Lower lobe of right lung (tissue), 2 donors: ENCODE data around the gene UBALD1. TPM values are rescaled to one million over a fixed set of nuclear protein-coding genes. Genes with fewer than 3 reads are reported as not detected.

ENCODE experiments used
- ATAC-seq, 2 donors: fragments of 200-7000 bp; cut with Tn5 transposase; one replicate each; pipeline ENCODE4 v1.9.1; 2020 to 2022; ENCODE audit warnings: mild to moderate bottlenecking in 2 of 2, moderate library complexity in 2 of 2
- DNase-seq: peaks from one replicate; pipeline ENCODE4 v3.0.0-alpha.2; 2020
- H3K27ac ChIP-seq: fragments of 200-600 bp; one replicate; pipeline ENCODE4 v1.8.0; 2022
- H3K27me3 ChIP-seq: fragments of 200-600 bp; one replicate; pipeline ENCODE4 v1.8.0; 2022; ENCODE audit warnings: low read depth
- H3K36me3 ChIP-seq: fragments of 200-600 bp; one replicate; pipeline ENCODE4 v1.8.0; 2022; ENCODE audit warnings: mild to moderate bottlenecking
- H3K4me1 ChIP-seq: fragments of 200-600 bp; one replicate; pipeline ENCODE4 v1.8.0; 2022
- H3K4me3 ChIP-seq: fragments of 200-600 bp; one replicate; pipeline ENCODE4 v1.8.0; 2022; ENCODE audit warnings: mild to moderate bottlenecking
- H3K9me3 ChIP-seq: fragments of 200-600 bp; one replicate; pipeline ENCODE4 v1.8.0; 2022
- intact Hi-C: fragments of 100-400 bp; cut with DNase I; formaldehyde crosslinking; loops from one replicate; pipeline ENCODE4 v1.11.0; 2022
- total RNA-seq: library from RNA; stranded (reverse); fragmentation: NEBNext Ultra II Directional; extraction: Animal tissue kit (Norgen Biotek cat#: 25700); gene quantifications from one replicate; pipeline ENCODE4 v1.2.1, GENCODE V29; 2021
- TF ChIP-seq, protein P1 (sequence below): fragments of 200-600 bp; IDR thresholded peaks from one replicate; pipeline ENCODE4 v1.8.0; 2022; ENCODE audit warnings: antibody characterized with exemption, mild to moderate bottlenecking
- donor health status: DM: no; HTN: yes; CAD: no; lungs with severe emphysema.

The UBALD1 gene
- total RNA-seq, 1 donor from 2014 or later: 30.2 TPM

DNA sequence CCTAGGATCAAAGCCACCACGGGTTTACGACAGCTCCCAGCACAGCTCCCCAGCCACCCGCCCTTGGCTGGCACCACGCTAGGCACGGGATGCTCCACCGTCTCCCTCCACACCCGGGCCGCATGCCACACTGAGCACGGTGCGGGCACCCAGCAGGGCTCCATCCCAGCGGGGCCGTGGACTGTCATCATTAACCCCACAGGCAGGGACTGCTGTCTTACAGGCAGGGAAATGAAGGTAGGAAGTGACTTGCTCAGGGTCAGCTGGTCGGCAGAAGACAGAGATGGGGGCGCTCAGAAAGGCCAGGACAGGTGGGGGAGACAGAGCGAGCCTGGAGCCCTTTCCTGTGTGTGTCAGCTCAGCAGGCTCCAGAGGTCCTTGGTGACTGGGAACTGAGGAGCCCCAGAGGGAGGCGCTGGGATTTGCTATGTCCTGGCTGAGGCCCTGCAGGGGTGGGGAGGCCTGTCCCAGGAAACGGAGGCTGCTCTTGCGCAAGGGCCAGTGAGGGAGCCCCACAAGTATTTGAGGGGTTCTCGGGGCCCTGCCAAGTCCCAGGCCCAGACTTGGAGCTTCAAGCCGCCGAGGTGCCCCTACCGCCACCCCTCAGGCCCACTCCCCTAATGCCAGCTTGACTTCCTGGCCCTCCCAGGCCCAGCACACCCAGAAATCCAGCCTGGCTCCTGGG is 3.2 kb downstream of the UBALD1 start:
- peaks cover 30% of the 10 kb centered on the region for H3K36me3 ChIP-seq
- H3K4me3 ChIP-seq: no peak overlapping the region
- DNase-seq (no peak), ATAC-seq (no peak)
- no peak overlapping the region for H3K27ac ChIP-seq
- TF ChIP-seq, protein P1, sequence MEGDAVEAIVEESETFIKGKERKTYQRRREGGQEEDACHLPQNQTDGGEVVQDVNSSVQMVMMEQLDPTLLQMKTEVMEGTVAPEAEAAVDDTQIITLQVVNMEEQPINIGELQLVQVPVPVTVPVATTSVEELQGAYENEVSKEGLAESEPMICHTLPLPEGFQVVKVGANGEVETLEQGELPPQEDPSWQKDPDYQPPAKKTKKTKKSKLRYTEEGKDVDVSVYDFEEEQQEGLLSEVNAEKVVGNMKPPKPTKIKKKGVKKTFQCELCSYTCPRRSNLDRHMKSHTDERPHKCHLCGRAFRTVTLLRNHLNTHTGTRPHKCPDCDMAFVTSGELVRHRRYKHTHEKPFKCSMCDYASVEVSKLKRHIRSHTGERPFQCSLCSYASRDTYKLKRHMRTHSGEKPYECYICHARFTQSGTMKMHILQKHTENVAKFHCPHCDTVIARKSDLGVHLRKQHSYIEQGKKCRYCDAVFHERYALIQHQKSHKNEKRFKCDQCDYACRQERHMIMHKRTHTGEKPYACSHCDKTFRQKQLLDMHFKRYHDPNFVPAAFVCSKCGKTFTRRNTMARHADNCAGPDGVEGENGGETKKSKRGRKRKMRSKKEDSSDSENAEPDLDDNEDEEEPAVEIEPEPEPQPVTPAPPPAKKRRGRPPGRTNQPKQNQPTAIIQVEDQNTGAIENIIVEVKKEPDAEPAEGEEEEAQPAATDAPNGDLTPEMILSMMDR: no peak
- intact Hi-C loops: no loop called here
- H3K27me3 ChIP-seq: no peaks in the 10 kb centered on the region
- no peaks in the 10 kb centered on the region for H3K9me3 ChIP-seq
- peaks cover 39% of the 10 kb centered on the region for H3K4me1 ChIP-seq

DNA sequence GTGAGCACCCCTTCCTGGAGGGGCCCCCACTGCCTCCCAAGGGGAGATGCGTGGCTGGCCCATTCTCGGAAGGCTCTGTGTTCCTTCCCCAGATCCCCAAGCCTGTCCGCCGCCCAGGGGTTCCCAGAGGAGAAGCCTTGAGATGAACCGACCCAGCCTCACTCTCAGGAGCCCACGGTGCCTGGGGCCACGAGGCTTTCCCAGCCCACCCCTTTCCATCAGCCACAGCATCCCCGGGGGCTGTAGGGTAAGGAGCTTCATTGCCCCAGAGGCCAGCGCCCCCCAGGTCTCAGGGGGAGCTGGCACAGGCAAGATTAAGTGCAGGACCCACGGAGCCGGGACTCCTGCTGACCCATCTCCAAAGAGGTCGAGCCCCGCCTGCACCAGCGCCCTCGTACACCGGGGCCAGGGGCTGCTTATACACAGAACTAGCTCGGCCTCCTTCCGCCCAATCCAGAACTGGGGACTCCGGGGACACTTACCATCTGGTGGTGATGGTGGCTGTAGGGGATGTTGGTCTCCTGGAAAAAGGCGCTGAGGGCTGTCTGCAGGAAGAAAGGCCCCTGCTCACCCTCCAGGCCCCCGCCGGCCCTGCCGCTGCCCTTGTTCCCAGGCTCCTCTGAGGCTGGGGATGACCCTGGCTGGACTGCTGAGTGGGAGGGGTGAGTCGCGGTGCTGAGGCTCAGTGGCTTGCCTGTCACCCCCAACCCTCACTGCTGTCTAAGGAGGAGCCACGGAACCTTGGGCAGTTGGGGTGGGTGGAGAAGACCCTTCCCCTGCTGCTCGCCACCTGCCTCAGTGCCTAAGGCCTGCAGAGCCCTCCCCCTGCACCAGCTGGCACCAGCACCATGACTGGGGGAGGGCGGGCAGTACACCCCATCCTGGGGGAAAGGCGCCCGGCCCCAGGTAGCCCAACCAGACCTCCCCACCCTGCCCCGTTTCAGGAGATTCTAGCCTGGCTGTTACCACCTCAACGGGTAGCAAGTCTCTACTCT is 4.4 kb downstream of the UBALD1 start:
- TF ChIP-seq, protein P1: no peak
- H3K4me1 ChIP-seq: peaks cover 33% of the 10 kb centered on the region
- H3K9me3 ChIP-seq: no peaks in the 10 kb centered on the region
- H3K4me3 ChIP-seq: no peak overlapping the region
- DNase-seq (no peak), ATAC-seq (no peak)
- H3K27ac ChIP-seq: no peak overlapping the region
- intact Hi-C loops: no loop called here
- no peaks in the 10 kb centered on the region for H3K27me3 ChIP-seq
- peaks cover 30% of the 10 kb centered on the region for H3K36me3 ChIP-seq

DNA sequence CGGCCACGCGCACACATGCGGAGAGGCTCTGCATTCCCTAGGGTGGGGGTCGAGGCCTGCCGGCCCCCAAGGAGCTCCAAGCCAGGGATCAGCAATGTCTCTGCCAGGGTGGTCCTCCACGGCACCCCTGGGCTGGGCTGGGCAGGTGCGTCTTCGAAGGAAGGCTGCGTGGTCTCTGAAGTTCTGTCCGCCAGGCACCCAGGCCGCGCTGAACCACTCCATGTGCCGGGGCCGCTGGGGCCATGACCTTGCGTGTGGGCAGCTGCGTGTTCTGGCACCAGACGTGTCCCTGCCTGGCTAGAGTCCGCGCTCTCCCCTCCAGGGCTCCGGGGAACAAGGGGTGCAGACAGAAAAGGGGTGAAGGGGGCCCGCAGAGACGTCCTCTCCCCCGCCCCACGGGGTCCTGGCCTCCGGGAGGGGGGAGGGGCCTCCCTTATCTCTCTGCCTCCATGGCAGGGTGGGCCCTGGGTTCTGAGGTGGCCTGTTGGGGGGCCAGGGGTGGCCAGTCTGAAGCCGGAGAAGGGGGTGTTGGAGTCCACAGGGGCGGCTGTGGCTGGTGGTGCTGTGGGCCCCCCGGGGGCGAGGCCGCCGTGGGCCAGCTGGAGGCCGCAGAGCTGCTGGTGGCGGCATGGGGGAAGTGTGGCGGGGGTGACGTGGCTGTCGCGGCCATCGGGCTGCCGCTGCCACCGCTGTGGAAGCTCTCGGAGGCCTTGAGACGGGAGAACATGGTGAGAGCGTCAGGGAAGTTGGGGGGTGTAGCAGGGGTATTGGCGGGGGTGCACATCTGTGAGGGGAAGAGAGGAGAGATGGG is 5.3 kb downstream of the UBALD1 start:
- Histone ChIP-seq H3K9me3 (no peaks in the 10 kb centered on the region), H3K27me3 (no peaks in the 10 kb centered on the region), H3K36me3 (peaks cover 30% of the 10 kb centered on the region), H3K4me3 (no peak overlapping the region), H3K4me1 (peaks cover 28% of the 10 kb centered on the region), H3K27ac (no peak overlapping the region)
- no peak for ATAC-seq
- TF ChIP-seq, protein P1: no peak
- DNase-seq: no peak
- intact Hi-C loops: no loop called here

DNA sequence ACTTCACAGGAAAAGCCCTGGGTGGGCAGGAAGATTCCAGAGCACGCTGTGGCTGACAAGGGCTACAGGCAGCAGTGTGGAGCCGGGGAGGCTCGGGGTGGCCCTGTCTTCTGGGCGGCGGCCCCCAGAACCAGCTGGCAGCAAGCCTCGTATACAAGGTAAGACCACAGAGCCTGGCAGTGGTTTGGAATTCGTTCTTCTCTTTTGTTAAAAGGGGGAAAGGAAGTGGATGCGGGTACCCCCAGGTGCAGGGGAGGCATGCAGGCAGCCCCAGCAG is 6.0 kb downstream of the UBALD1 start:
- ATAC-seq: no peak

More for the DNA sequence above, 6.0 kb downstream of the UBALD1 start:
- peaks cover 30% of the 10 kb centered on the region for H3K36me3 ChIP-seq
- H3K9me3 ChIP-seq: no peaks in the 10 kb centered on the region
- DNase-seq: no peak
- H3K4me1 ChIP-seq: peaks cover 26% of the 10 kb centered on the region
- intact Hi-C loops: no loop called here
- TF ChIP-seq, protein P1: no peak
- no peak overlapping the region for H3K4me3 ChIP-seq
- no peak overlapping the region for H3K27ac ChIP-seq
- no peaks in the 10 kb centered on the region for H3K27me3 ChIP-seq
